Measurements from ENCODE around the gene FAM107B. TPM values are rescaled to one million over a fixed set of nuclear protein-coding genes. Genes with fewer than 3 reads are reported as not detected.

Gene FAM107B
- total RNA-seq, 1 donor from 2014 or later, result 43.0 TPM

DNA sequence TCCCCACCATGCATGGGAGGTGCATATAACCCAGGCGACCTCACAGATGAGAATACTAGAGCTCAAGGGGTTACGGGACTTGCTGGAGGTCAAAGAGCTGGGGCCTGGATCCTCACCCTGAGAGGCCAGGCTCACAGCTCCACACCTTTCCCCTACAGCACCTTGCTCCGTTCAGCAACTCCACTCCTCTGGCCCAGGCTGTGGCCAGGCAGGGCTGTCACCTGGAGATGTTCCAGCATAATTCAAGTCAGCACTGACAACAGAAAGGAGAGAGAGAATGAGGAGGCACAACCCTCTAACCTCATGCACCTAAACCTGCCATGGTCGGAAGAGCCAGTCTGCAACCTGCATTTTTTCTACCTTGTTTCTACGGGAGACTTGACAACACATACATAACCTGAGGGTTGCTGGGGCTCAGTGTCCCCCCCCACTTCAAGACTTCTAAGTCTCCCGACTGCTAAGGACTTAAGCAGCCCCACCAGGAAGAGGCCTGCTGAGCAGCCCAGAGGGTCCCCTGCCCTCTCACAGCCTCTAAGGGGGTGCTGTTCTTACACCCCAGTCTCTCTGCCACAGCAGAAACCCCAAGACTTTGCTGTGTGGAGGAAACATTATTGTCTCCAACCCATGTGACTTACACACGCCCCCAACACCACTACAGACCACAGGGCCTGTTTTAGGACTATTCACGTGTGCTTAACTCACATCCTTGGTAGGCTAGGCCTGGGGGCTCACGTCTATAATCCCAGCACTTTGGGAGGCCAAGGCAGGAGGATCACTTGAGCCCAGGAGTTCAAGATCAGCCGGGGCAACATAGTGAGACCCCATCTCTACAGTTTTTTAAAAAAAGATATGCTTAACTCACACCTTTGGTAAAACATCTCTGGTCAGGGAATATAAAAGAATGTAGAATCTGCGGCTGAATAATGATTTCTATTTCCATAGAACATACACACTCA, 175.6 kb downstream of the FAM107B start:
- no peak overlapping the region for H3K4me3 Mint-ChIP-seq
- Histone ChIP-seq H3K79me2 (ENCODE audit: low read depth) (peaks cover 80% of the 10 kb centered on the region), H3K9ac (no peak overlapping the region), H3K36me3 (no peaks in the 10 kb centered on the region), H3K27me3 (peaks cover 12% of the 10 kb centered on the region), H3K9me3 (ENCODE audit: low read depth) (no peaks in the 10 kb centered on the region), H3K4me3 (no peak overlapping the region), H2AFZ (replicated peaks) (no peak overlapping the region), H3K4me1 (peaks cover 9% of the 10 kb centered on the region), H4K20me1 (ENCODE audit: low read depth) (peaks cover 44% of the 10 kb centered on the region), H3K27ac (no peak overlapping the region), H3K4me2 (no peak overlapping the region), H3F3A (ENCODE audit: low read depth) (peaks cover 6% of the 10 kb centered on the region)
- no peaks in the 10 kb centered on the region for H3K9me3 Mint-ChIP-seq
- H3K4me1 Mint-ChIP-seq, result peaks cover 21% of the 10 kb centered on the region
- H3K36me3 Mint-ChIP-seq, result peaks cover 41% of the 10 kb centered on the region
- H3K27ac Mint-ChIP-seq, result no peak overlapping the region
- TF ChIP-seq, protein P1, sequence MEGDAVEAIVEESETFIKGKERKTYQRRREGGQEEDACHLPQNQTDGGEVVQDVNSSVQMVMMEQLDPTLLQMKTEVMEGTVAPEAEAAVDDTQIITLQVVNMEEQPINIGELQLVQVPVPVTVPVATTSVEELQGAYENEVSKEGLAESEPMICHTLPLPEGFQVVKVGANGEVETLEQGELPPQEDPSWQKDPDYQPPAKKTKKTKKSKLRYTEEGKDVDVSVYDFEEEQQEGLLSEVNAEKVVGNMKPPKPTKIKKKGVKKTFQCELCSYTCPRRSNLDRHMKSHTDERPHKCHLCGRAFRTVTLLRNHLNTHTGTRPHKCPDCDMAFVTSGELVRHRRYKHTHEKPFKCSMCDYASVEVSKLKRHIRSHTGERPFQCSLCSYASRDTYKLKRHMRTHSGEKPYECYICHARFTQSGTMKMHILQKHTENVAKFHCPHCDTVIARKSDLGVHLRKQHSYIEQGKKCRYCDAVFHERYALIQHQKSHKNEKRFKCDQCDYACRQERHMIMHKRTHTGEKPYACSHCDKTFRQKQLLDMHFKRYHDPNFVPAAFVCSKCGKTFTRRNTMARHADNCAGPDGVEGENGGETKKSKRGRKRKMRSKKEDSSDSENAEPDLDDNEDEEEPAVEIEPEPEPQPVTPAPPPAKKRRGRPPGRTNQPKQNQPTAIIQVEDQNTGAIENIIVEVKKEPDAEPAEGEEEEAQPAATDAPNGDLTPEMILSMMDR (IDR thresholded peaks at IDR 0.05), result no peak
- no peak for TF ChIP-seq EZH2 (IDR thresholded peaks at IDR 0.05)
- no peak for TF ChIP-seq EZH2phosphoT487 (IDR thresholded peaks at IDR 0.05)
- DNase-seq (ENCODE audit: low spot score), result no peak
- H3K27me3 Mint-ChIP-seq (ENCODE audit: insufficient read depth, low read depth), result peaks cover 4% of the 10 kb centered on the region

DNA sequence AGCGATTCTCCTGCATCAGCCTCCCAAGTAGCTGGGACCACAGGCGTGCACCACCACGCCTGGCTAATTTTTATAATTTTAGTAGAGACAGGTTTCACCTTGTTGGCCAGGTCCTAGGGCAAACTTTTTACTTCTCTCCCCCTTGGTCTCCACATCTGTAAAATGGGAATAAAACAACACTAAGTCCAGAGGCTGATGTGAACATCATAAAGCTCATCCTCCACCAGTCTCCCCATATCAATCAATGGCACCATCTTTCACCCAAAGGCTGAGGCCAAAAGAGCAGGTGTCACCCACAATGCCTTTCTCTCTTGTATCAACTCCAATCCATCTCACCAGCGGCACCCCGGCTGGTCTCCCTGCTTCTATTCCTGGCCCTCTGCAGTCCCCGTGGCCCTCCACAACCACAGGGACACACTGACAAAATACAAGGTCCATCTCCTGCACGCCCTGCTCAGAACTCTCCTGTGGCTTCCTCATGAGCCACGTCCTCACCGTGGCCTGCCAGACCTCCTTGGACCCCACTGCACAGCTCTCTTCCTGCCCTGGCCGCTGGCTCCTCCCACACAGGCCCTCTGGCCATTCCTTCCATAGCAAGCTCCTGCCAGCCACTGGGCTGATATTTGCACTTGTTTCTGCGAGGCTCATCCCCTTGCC, 179.0 kb downstream of the FAM107B start:
- Histone ChIP-seq H4K20me1 (ENCODE audit: low read depth) (peaks cover 15% of the 10 kb centered on the region), H3F3A (ENCODE audit: low read depth) (no peaks in the 10 kb centered on the region), H3K4me1 (peaks cover 3% of the 10 kb centered on the region), H3K4me3 (no peak overlapping the region), H3K4me2 (no peak overlapping the region), H3K27me3 (no peaks in the 10 kb centered on the region), H3K79me2 (ENCODE audit: low read depth) (peaks cover 63% of the 10 kb centered on the region), H3K9ac (no peak overlapping the region), H3K36me3 (no peaks in the 10 kb centered on the region), H2AFZ (replicated peaks) (no peak overlapping the region), H3K9me3 (ENCODE audit: low read depth) (no peaks in the 10 kb centered on the region), H3K27ac (no peak overlapping the region)
- Mint-ChIP-seq H3K9me3 (no peaks in the 10 kb centered on the region), H3K36me3 (peaks cover 34% of the 10 kb centered on the region), H3K27ac (peak overlapping the region; percentile 21), H3K4me1 (peaks cover 8% of the 10 kb centered on the region), H3K4me3 (no peak overlapping the region), H3K27me3 (ENCODE audit: insufficient read depth, low read depth) (peaks cover 2% of the 10 kb centered on the region)
- no peak for TF ChIP-seq EZH2 (IDR thresholded peaks at IDR 0.05)
- no peak for TF ChIP-seq EZH2phosphoT487 (IDR thresholded peaks at IDR 0.05)
- TF ChIP-seq, protein P1 (IDR thresholded peaks at IDR 0.05), result no peak
- no peak for DNase-seq (ENCODE audit: low spot score)

DNA sequence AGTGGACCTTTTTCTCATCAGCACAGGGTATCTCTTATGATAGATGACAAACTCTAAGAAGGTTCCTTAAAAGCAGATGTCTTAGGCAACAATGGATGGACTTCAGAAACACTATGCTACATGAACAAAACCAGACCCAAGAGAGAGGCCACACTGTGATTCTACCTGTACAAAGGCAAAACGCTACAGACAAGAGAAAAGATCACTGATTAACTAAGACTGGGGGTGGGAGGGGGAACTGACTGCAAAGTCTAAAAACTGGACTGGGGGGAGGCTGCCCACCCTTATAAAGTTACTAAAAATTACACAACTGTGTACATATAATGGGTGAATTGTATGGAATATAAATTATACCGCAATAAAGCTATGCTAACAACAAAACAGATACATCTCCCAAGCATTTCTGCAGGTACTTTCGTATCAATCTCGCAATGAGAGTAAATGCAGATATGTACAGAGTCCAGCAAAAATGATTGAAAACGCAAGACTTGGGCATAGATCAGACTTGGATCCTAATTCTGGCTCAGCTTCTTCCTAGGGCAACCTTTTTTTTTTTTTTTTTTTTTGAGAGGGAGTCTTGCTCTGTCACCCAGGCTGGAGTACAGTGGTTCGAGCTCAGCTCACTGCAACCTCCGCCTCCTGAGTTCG, 179.7 kb downstream of the FAM107B start:
- Histone ChIP-seq H3K27ac (no peak overlapping the region), H3F3A (ENCODE audit: low read depth) (no peaks in the 10 kb centered on the region), H3K9me3 (ENCODE audit: low read depth) (no peaks in the 10 kb centered on the region), H3K4me3 (no peak overlapping the region), H2AFZ (replicated peaks) (no peak overlapping the region), H3K9ac (no peak overlapping the region), H3K4me1 (peaks cover 3% of the 10 kb centered on the region), H4K20me1 (ENCODE audit: low read depth) (peaks cover 14% of the 10 kb centered on the region), H3K36me3 (no peaks in the 10 kb centered on the region), H3K79me2 (ENCODE audit: low read depth) (peaks cover 63% of the 10 kb centered on the region), H3K4me2 (no peak overlapping the region), H3K27me3 (no peaks in the 10 kb centered on the region)
- H3K4me1 Mint-ChIP-seq, result peaks cover 8% of the 10 kb centered on the region
- H3K27ac Mint-ChIP-seq, result no peak overlapping the region
- no peak for DNase-seq (ENCODE audit: low spot score)
- peaks cover 34% of the 10 kb centered on the region for H3K36me3 Mint-ChIP-seq
- H3K4me3 Mint-ChIP-seq, result no peak overlapping the region
- TF ChIP-seq EZH2 (IDR thresholded peaks at IDR 0.05) (no peak), EZH2phosphoT487 (IDR thresholded peaks at IDR 0.05) (no peak)
- TF ChIP-seq, protein P1 (IDR thresholded peaks at IDR 0.05), result no peak
- no peaks in the 10 kb centered on the region for H3K9me3 Mint-ChIP-seq
- H3K27me3 Mint-ChIP-seq (ENCODE audit: insufficient read depth, low read depth), result peaks cover 2% of the 10 kb centered on the region

Data from neural progenitor cell (in vitro differentiated cells).